ENCODE results near the gene ADARB2.

The ADARB2 gene

DNA sequence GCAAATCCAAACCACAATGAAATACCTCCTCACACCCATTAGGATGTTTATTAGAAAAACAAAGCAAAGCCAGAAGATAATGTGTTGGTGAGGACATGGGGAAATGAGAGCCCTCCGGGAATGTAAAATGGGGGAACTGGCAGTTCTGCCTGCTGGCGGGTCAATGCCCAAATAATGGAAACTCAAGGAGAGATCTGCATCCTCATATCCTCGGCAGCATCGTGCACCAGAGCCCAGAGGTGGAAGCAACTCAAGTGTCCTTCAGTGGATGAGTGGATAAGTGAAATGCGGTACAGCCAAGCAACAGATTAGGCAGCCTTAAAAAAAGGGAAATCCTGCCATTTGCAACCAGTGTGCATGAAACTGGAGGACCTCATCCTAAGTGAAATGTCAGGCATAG, 356.0 kb downstream of the ADARB2 start:
- no peak for DNase-seq (ENCODE audit: low read depth)
- no peak overlapping the region for H3K4me3 ChIP-seq (ENCODE audit: low read depth, low read length)
- TF ChIP-seq, protein P1, sequence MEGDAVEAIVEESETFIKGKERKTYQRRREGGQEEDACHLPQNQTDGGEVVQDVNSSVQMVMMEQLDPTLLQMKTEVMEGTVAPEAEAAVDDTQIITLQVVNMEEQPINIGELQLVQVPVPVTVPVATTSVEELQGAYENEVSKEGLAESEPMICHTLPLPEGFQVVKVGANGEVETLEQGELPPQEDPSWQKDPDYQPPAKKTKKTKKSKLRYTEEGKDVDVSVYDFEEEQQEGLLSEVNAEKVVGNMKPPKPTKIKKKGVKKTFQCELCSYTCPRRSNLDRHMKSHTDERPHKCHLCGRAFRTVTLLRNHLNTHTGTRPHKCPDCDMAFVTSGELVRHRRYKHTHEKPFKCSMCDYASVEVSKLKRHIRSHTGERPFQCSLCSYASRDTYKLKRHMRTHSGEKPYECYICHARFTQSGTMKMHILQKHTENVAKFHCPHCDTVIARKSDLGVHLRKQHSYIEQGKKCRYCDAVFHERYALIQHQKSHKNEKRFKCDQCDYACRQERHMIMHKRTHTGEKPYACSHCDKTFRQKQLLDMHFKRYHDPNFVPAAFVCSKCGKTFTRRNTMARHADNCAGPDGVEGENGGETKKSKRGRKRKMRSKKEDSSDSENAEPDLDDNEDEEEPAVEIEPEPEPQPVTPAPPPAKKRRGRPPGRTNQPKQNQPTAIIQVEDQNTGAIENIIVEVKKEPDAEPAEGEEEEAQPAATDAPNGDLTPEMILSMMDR (IDR thresholded peaks at IDR 0.05; ENCODE audit: low read depth, low read length, missing control alignments) = no peak

DNA sequence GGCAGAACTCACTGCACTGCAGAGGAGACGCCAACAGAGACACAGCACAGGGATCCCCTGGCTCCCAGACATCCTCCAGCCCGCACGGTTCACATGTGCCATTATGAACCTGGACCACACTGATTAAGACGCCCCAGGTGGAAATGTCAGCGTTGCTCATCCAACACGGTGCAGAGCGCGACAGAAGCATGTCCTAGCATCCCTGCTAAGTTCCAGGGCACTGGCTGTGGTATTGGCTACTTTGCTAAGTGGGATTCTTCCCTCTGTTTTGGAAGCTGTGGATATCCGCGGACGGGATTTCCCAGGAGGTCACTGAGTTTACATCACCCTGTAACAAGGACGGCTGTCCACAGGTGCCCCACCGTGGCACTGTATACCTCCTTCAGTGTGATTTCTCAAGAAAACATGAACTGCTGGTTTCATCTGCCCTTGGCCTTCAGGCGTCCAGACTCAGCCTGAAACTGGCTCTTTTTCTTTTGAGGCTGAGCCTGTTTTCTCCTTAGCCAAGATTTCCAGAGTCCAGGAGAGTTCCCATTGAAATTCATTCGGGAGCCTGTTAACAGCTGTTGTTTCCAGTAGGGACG, 357.1 kb downstream of the ADARB2 start:
- no peak overlapping the region for H3K4me3 ChIP-seq (ENCODE audit: low read depth, low read length)
- DNase-seq (ENCODE audit: low read depth) = no peak
- TF ChIP-seq, protein P1 (IDR thresholded peaks at IDR 0.05; ENCODE audit: low read depth, low read length, missing control alignments) = no peak

DNA sequence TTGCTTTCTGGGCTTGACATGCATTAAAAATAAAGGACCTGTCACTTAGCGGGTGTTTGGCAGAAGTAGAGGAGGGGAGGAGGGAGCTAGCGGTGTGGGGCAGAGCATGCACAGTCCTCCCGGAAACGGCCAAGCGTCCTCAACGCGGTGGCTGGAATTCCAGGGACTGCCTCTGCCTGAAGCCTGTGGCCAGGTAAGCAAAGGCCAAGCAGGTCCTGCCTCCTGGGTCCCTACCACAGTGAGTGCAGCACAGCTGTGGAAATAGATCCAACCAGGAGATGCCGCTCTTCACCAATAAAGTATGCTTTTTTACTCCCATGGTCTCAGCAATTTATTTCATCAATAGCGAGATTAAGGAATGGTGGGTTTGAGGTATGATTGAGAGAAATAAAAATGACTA, 357.7 kb downstream of the ADARB2 start:
- no peak overlapping the region for H3K4me3 ChIP-seq (ENCODE audit: low read depth, low read length)
- no peak for DNase-seq (ENCODE audit: low read depth)
- TF ChIP-seq, protein P1 (IDR thresholded peaks at IDR 0.05; ENCODE audit: low read depth, low read length, missing control alignments) = no peak

DNA sequence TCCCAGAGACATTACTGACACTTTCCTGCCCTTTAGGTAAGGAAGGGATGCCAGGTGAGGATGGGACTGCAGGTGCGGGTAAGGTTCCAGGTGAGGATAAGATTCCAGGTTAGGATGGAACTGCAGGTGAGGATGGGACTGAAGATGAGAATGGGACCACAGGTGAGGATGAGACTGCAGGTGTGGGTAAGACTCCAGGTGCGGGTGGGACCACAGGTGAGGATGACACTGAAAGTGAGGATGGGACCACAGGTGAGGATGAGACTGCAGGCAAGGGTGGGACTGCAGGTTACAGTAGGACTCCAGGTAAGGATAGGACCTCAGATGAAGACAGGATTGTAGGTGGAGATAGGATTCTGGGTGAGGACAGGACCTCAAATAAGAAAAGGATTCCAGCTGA, 358.9 kb downstream of the ADARB2 start:
- DNase-seq (ENCODE audit: low read depth) = no peak
- H3K4me3 ChIP-seq (ENCODE audit: low read depth, low read length) = no peak overlapping the region
- TF ChIP-seq, protein P1 (IDR thresholded peaks at IDR 0.05; ENCODE audit: low read depth, low read length, missing control alignments) = no peak

DNA sequence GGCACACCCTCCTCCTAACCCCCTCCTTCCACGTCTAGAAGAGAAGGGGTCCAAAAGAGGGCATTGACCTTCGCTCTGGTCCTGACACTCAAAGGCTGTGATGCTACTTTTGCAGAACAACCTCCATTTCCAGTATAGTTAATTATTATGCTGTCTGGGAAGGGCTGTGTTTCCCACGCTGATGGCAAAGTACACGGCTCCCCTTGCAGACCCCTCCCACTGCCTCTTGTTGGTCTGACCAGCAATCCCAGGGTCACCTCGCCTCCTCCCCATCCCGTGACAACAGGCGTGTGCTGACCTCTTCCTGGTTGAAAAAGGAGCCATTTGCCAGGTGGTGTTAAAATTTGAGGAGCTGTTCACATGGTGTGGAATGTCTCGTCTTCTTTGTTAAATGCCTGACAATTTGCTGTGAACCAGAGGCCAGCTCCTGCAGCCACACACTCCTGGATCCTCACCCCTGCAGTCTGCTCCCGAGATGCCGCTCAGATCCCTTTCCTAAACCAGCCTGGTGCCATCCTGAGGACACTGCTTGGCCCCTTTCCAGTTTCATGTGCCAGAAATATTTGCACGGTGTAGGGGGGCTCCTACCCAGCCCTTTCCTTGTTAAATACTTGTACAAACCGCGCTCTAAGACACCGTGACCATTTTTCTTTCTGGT, 359.5 kb downstream of the ADARB2 start:
- TF ChIP-seq, protein P1 (IDR thresholded peaks at IDR 0.05; ENCODE audit: low read depth, low read length, missing control alignments) = no peak
- no peak overlapping the region for H3K4me3 ChIP-seq (ENCODE audit: low read depth, low read length)
- no peak for DNase-seq (ENCODE audit: low read depth)

DNA sequence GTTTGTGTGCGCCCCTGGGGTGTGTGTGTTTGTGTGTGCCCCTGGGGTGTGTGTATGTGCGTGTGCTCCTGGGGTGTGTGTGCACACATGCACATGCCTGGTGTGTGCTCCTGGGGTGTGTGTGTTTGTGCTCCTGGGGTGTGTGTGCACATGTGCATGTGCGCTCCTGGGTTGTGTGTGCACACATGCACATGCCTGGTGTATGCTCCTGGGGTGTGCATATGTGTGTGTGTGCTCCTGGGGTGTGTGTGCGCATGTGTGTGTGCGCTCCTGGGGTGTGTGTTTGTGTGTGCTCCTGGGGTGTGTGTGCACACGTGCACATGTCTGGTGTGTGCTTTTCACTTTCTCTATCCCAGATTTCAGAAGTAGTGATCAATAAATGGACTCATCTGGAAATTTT, 360.1 kb downstream of the ADARB2 start:
- DNase-seq (ENCODE audit: low read depth) = no peak
- H3K4me3 ChIP-seq (ENCODE audit: low read depth, low read length) = no peak overlapping the region
- TF ChIP-seq, protein P1 (IDR thresholded peaks at IDR 0.05; ENCODE audit: low read depth, low read length, missing control alignments) = no peak

Measured in GM12864 (cell line).